ENCODE measurements around the gene FBXL7. TPM values are rescaled to one million over a fixed set of nuclear protein-coding genes. Genes with fewer than 3 reads are reported as not detected.

FBXL7 gene
- total and polyA plus RNA-seq, 2 donors (not counting 3 experiments of a cell fraction or from before 2014, with no cell fraction given) = 23.5 to 32.2 TPM

- H3K9ac ChIP-seq (replicated peaks; ENCODE audit: extremely low read depth, insufficient read depth, low read length) = no peak overlapping the region
- TF ChIP-seq EZH2 (IDR thresholded peaks at IDR 0.05; ENCODE audit: borderline replicate concordance, low read depth, low read length, severe bottlenecking) (no peak), JUN (IDR thresholded peaks at IDR 0.05; ENCODE audit: borderline replicate concordance, insufficient read depth, insufficient read length, low read depth) (no peak), POLR2A (IDR thresholded peaks at IDR 0.05; ENCODE audit: low read depth, low read length) (no peak)
- ChIA-PET POLR2A (no interaction called here), CTCF (interaction anchor here (0.7 kb wide), 1 partner anchor 15 kb away, joined by 3 read pairs; no protein-coding TSS in a partner anchor)
- H3K9me1 ChIP-seq (replicated peaks; ENCODE audit: control insufficient read depth, extremely low read depth, insufficient read depth, low read length) = peaks cover 4% of the 10 kb centered on the region
- no peak overlapping the region for H2AFZ ChIP-seq (ENCODE audit: low read depth, low read length)
- BruUV-seq (replicated peaks) = no TSS peak
- intact Hi-C loops (cut with micrococcal nuclease) = no loop called here
- dilution Hi-C loops (cut with MboI; ENCODE audit: extremely low pct_ligation_motif_present, low sequenced_read_pairs) = no loop called here
- no peaks in the 10 kb centered on the region for H3K4me1 ChIP-seq (ENCODE audit: control insufficient read depth, extremely low read depth, insufficient read depth, low read length)
- DNase-seq (ENCODE audit: low read depth, low spot score) (no peak), FAIRE-seq (no peak)
- H4K20me1 ChIP-seq (replicated peaks; ENCODE audit: control insufficient read depth, extremely low read depth, insufficient read depth, low read length) = peaks cover 6% of the 10 kb centered on the region
- no peaks in the 10 kb centered on the region for H3K9me3 ChIP-seq (replicated peaks; ENCODE audit: control insufficient read depth, insufficient read depth, low read length)
- H3K4me3 ChIP-seq (replicated peaks in 1 of 3; ENCODE audit: insufficient read depth in 1 of 3, low read depth in 1 of 3, low read length in 3 of 3) = no peak overlapping the region
- no peak overlapping the region for H3K27ac ChIP-seq (ENCODE audit: insufficient read depth, low read depth, low read length)
- no peaks in the 10 kb centered on the region for H3K36me3 ChIP-seq (ENCODE audit: control insufficient read depth in 2 of 2, extremely low read depth in 1 of 2, insufficient read depth in 2 of 2, low read length in 2 of 2)
- peaks cover 9% of the 10 kb centered on the region for H3K79me2 ChIP-seq (ENCODE audit: control insufficient read depth, insufficient read depth, low read length)
- H3K4me2 ChIP-seq (ENCODE audit: insufficient read depth, low read length) = no peak overlapping the region
- no peaks in the 10 kb centered on the region for H3K27me3 ChIP-seq (ENCODE audit: control insufficient read depth in 2 of 2, insufficient read depth in 2 of 2, low read length in 2 of 2)
Measured at GRCh38 chr5:15753752-15754151, 253.8 kb downstream of the FBXL7 start.

- no peaks in the 10 kb centered on the region for H3K36me3 ChIP-seq (ENCODE audit: control insufficient read depth in 2 of 2, extremely low read depth in 1 of 2, insufficient read depth in 2 of 2, low read length in 2 of 2)
- no peaks in the 10 kb centered on the region for H3K9me3 ChIP-seq (replicated peaks; ENCODE audit: control insufficient read depth, insufficient read depth, low read length)
- H3K4me2 ChIP-seq (ENCODE audit: insufficient read depth, low read length) = no peak overlapping the region
- ChIA-PET POLR2A (no interaction called here), CTCF (interaction anchor here (1.1 to 1.3 kb wide), 2 partner anchors 8 to 17 kb away, joined by 3 read pairs; no protein-coding TSS in a partner anchor)
- no peaks in the 10 kb centered on the region for H3K27me3 ChIP-seq (ENCODE audit: control insufficient read depth in 2 of 2, insufficient read depth in 2 of 2, low read length in 2 of 2)
- H2AFZ ChIP-seq (ENCODE audit: low read depth, low read length) = no peak overlapping the region
- no peaks in the 10 kb centered on the region for H3K4me1 ChIP-seq (ENCODE audit: control insufficient read depth, extremely low read depth, insufficient read depth, low read length)
- H3K27ac ChIP-seq (ENCODE audit: insufficient read depth, low read depth, low read length) = no peak overlapping the region
- H3K4me3 ChIP-seq (replicated peaks in 1 of 3; ENCODE audit: insufficient read depth in 1 of 3, low read depth in 1 of 3, low read length in 3 of 3) = no peak overlapping the region
- H3K79me2 ChIP-seq (ENCODE audit: control insufficient read depth, insufficient read depth, low read length) = peaks cover 4% of the 10 kb centered on the region
- H4K20me1 ChIP-seq (replicated peaks; ENCODE audit: control insufficient read depth, extremely low read depth, insufficient read depth, low read length) = peaks cover 4% of the 10 kb centered on the region
- dilution Hi-C loops (cut with MboI; ENCODE audit: extremely low pct_ligation_motif_present, low sequenced_read_pairs) = no loop called here
- TF ChIP-seq POLR2A (IDR thresholded peaks at IDR 0.05; ENCODE audit: low read depth, low read length) (no peak), MAX (IDR thresholded peaks at IDR 0.05; ENCODE audit: insufficient read depth, insufficient read length) (no peak)
- no peak overlapping the region for H3K9ac ChIP-seq (replicated peaks; ENCODE audit: extremely low read depth, insufficient read depth, low read length)
- H3K9me1 ChIP-seq (replicated peaks; ENCODE audit: control insufficient read depth, extremely low read depth, insufficient read depth, low read length) = no peaks in the 10 kb centered on the region
- FAIRE-seq (no peak), DNase-seq (ENCODE audit: low read depth, low spot score) (no peak)
- intact Hi-C loops (cut with micrococcal nuclease) = no loop called here
- BruUV-seq (replicated peaks) = no TSS peak
Measured at GRCh38 chr5:15757103-15757502, 257.1 kb downstream of the FBXL7 start.

Measured in endothelial cell of umbilical vein (primary cell).